ENCODE data around the gene ATP9B.

ATP9B gene

DNA sequence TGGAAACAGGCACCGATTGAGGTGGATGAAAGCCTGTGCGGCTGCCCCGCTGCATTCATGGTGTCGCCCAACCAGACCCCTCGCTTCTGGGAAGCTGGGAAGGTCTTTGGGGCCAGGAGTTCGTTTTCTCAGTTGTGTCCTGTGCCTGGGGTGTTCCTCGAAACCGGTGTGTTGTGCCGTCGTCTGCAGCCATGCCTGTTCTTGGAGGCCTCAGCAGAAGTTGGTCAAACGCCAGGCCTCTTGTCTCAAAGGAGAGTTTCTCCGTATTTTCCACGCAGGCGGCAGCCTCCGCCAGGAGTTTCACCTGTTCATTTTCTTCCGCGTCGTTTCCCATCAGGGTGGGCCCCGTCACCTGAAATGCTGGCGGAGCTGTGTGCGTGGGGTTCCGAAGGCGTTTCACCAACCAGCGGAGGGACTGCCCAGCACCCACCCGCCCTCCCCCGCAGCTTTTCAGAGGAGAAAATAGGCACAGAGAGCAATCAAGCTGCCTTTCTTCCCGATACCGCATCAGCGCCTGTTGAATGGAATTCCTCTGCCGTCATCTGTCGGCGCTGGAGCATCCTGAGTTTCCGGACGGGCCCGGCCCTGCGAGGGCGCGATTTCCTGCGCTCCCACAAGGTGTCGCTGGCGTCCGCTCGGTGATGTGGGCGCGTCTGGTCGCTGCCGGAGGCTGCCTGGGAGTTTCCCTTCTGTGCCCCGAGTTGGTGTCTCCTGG lies 309.5 kb downstream of the ATP9B start:
- Histone ChIP-seq H3K79me2 (ENCODE audit: low read length) (no peaks in the 10 kb centered on the region), H3K9me2 (replicated peaks; ENCODE audit: insufficient read depth, low read length) (no peaks in the 10 kb centered on the region), H3K4me3 (ENCODE audit: low read length) (no peak overlapping the region), H2AFZ (ENCODE audit: low read length) (no peak overlapping the region), H3F3A (ENCODE audit: insufficient read depth, low read length) (no peaks in the 10 kb centered on the region), H4K20me1 (ENCODE audit: insufficient read depth, low read length) (no peaks in the 10 kb centered on the region), H3K27me3 (replicated peaks; ENCODE audit: insufficient read depth, low read length) (no peaks in the 10 kb centered on the region), H3K4me2 (ENCODE audit: low read depth, low read length) (no peak overlapping the region), H3K36me3 (replicated peaks; ENCODE audit: insufficient read depth, low read length) (no peaks in the 10 kb centered on the region), H3K9ac (ENCODE audit: low read length) (no peak overlapping the region), H3K9me3 (replicated peaks; ENCODE audit: insufficient read depth, low read length) (no peaks in the 10 kb centered on the region), H3K27ac (ENCODE audit: low read length) (no peak overlapping the region), H3K4me1 (ENCODE audit: low read length) (no peaks in the 10 kb centered on the region)
- DNase-seq = peak; percentile 37
- no peak for TF ChIP-seq EZH2phosphoT487 (IDR thresholded peaks at IDR 0.05; ENCODE audit: low read length)
- TF ChIP-seq CTCF (IDR thresholded peaks at IDR 0.05; ENCODE audit: low read length) = peak; percentile 75

DNA sequence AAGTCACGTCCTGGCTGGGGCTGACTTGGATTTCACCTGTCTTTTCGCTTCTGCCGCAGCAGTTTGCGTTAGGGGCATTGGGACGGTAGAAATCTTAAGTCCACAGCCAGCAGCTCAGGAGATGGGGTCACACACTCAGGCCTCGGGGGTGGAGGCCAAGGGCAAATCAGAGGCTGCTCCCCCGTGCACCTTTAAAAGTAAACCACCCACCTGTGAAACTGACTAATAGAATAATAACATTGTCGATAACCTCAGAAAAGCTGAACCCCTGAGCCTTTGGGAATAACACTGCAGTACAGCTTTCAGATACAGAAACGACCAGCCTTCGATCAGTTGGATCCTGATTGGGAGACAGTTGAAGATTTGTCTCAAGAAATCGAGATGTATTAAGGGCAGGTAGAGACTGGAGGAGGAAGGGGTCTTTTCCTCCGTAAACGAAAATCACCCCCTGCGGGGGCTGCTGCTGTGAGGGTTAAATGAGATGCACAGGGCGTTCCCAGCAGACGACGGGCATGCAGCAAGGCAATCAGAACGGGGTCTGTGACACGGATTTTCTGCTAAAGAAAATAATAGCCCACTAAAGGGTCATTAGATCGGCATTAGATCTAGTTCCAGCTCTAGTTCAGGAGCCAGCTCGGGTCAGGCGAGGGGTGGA lies 310.2 kb downstream of the ATP9B start:
- Histone ChIP-seq H3K9me3 (replicated peaks; ENCODE audit: insufficient read depth, low read length) (no peaks in the 10 kb centered on the region), H3K27ac (ENCODE audit: low read length) (no peak overlapping the region), H3K36me3 (replicated peaks; ENCODE audit: insufficient read depth, low read length) (no peaks in the 10 kb centered on the region), H3K27me3 (replicated peaks; ENCODE audit: insufficient read depth, low read length) (no peaks in the 10 kb centered on the region), H3K4me1 (ENCODE audit: low read length) (no peaks in the 10 kb centered on the region), H3K79me2 (ENCODE audit: low read length) (no peaks in the 10 kb centered on the region), H3K4me3 (ENCODE audit: low read length) (no peak overlapping the region), H3K9ac (ENCODE audit: low read length) (no peak overlapping the region), H4K20me1 (ENCODE audit: insufficient read depth, low read length) (no peaks in the 10 kb centered on the region), H3K4me2 (ENCODE audit: low read depth, low read length) (no peak overlapping the region), H3F3A (ENCODE audit: insufficient read depth, low read length) (no peaks in the 10 kb centered on the region), H2AFZ (ENCODE audit: low read length) (no peak overlapping the region), H3K9me2 (replicated peaks; ENCODE audit: insufficient read depth, low read length) (no peaks in the 10 kb centered on the region)
- DNase-seq = no peak
- TF ChIP-seq EZH2phosphoT487 (IDR thresholded peaks at IDR 0.05; ENCODE audit: low read length) (no peak), CTCF (IDR thresholded peaks at IDR 0.05; ENCODE audit: low read length) (no peak)

DNA sequence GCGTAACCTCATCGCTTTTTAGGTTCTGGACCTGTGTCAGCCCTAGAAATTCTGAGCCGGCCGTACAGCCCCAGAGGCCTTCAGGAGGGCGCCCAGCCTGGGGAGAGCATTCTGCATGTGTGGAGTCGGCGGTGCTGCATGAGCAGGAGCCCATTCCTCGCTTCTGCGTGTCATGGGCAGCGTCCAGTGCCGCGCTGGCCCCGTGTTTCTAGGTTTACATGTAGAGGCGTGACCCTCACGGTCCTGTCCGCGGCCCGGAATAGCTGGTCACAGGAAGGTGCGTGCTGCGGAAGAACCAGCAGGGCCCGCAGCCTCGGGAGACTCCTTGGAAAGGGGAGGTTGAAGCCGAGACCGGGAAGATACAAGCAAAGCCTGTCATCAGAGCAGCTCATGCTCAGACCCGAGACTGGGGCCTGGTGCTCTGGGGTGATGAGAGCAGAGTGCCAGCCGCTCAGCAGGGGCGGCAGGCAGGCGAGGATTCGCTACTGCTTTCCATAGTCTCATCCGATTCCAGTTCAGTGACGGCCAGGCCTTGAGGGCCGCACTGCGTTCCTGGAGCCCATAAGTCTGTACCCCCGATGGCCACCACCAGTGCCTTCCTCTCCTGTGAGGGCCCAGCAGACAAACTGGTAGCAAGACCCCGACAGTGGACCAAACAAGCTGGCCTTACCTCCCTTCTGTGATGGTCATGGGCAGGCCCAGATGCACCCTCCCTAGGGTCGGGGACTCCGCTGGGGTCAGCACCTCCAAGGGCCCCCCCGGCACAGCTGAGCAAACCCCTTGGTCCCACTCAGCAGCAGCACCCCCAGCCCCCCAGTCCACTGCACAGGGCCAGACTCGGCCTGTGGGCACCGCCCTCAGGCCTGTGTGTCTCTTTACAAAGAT lies 311.0 kb downstream of the ATP9B start:
- Histone ChIP-seq H4K20me1 (ENCODE audit: insufficient read depth, low read length) (no peaks in the 10 kb centered on the region), H3K9me2 (replicated peaks; ENCODE audit: insufficient read depth, low read length) (no peaks in the 10 kb centered on the region), H3K27me3 (replicated peaks; ENCODE audit: insufficient read depth, low read length) (no peaks in the 10 kb centered on the region), H3K4me2 (ENCODE audit: low read depth, low read length) (no peak overlapping the region), H3K4me1 (ENCODE audit: low read length) (no peaks in the 10 kb centered on the region), H3K9me3 (replicated peaks; ENCODE audit: insufficient read depth, low read length) (no peaks in the 10 kb centered on the region), H3F3A (ENCODE audit: insufficient read depth, low read length) (no peaks in the 10 kb centered on the region), H3K9ac (ENCODE audit: low read length) (no peak overlapping the region), H2AFZ (ENCODE audit: low read length) (no peak overlapping the region), H3K4me3 (ENCODE audit: low read length) (no peak overlapping the region), H3K27ac (ENCODE audit: low read length) (no peak overlapping the region), H3K36me3 (replicated peaks; ENCODE audit: insufficient read depth, low read length) (no peaks in the 10 kb centered on the region), H3K79me2 (ENCODE audit: low read length) (no peaks in the 10 kb centered on the region)
- TF ChIP-seq EZH2 (optimal IDR thresholded peaks at IDR 0.05; ENCODE audit: low read depth, low read length) = no peak
- TF ChIP-seq EZH2phosphoT487 (IDR thresholded peaks at IDR 0.05; ENCODE audit: low read length) = no peak
- no peak for TF ChIP-seq CTCF (IDR thresholded peaks at IDR 0.05; ENCODE audit: low read length)
- DNase-seq = no peak

All from MM.1S (cell line).